Stimulated activated CD4-positive, alpha-beta T cell treated with anti-CD3 and anti-CD28 coated beads, TNF-alpha, amount 100 ng/mL, for 1 hour (primary cell): ENCODE data around the gene RNF141.

ENCODE experiments used
- DNase-seq, 3 donors: peaks; one replicate each; pipeline ENCODE4 v3.0.0-alpha.2; 2020; ENCODE audit warnings: low read depth in 3 of 3, low spot score in 1 of 3

RNF141 gene

GRCh38 chr11:10483174-10483573 lies 57.8 kb downstream of the RNF141 start:
- DNase-seq, result no peak

GRCh38 chr11:10481560-10482349 lies 59.2 kb downstream of the RNF141 start:
- DNase-seq, result no peak

- no peak for DNase-seq
These were observed 60.2 kb downstream of the RNF141 start for GRCh38 chr11:10480760-10481159.

GRCh38 chr11:10480026-10480425 lies 61.0 kb downstream of the RNF141 start:
- DNase-seq, result no peak

- no peak for DNase-seq
These were observed 62.1 kb downstream of the RNF141 start for GRCh38 chr11:10478574-10479550.

- no peak for DNase-seq
These were observed 62.9 kb downstream of the RNF141 start for GRCh38 chr11:10478066-10478465.

- DNase-seq, result no peak
These were observed 63.3 kb downstream of the RNF141 start for GRCh38 chr11:10477690-10478046.

GRCh38 chr11:10476927-10477689 lies 63.9 kb downstream of the RNF141 start:
- DNase-seq, result no peak

- no peak for DNase-seq
These were observed 64.6 kb downstream of the RNF141 start for GRCh38 chr11:10476342-10476741.

- DNase-seq, result no peak
These were observed 66.4 kb downstream of the RNF141 start for GRCh38 chr11:10474551-10474950.

- DNase-seq, result no peak
These were observed 67.6 kb downstream of the RNF141 start for GRCh38 chr11:10473371-10473770.

GRCh38 chr11:10462746-10463300 lies 78.2 kb downstream of the RNF141 start:
- DNase-seq, result no peak
